ENCODE results near the gene MAST3.

Gene MAST3

GRCh38 chr19:18072335-18072734 is 25.2 kb upstream of the MAST3 start:
- Histone ChIP-seq H3K4me3 (ENCODE audit: low read depth, low read length) (no peak overlapping the region), H3K4me1 (ENCODE audit: control insufficient read depth, insufficient read depth, low read length) (no peaks in the 10 kb centered on the region), H3K27ac (ENCODE audit: extremely low read depth, low read depth, low read length) (no peak overlapping the region), H3K9me3 (ENCODE audit: control insufficient read depth, insufficient read depth, low read depth, low read length) (no peaks in the 10 kb centered on the region), H3K36me3 (ENCODE audit: control insufficient read depth in 2 of 2, insufficient read depth in 1 of 2, low read length in 2 of 2) (no peaks in the 10 kb centered on the region)
- ChIA-PET POLR2A (no interaction called here), CTCF (interaction anchor here (1.1 to 3.6 kb wide), 2 partner anchors 14 to 17 kb away, joined by 5 to 14 read pairs; no protein-coding TSS in a partner anchor)
- no peak for TF ChIP-seq ZNF398 (tag by site-specific recombination; IDR thresholded peaks at IDR 0.05)
- no peak for TF ChIP-seq ZNF624 (tag by site-specific recombination; IDR thresholded peaks at IDR 0.05)
- no peak for TF ChIP-seq ZNF610 (tag by site-specific recombination; IDR thresholded peaks at IDR 0.05; ENCODE audit: borderline replicate concordance)
- no peak for TF ChIP-seq ZNF354C (tag by site-specific recombination; IDR thresholded peaks at IDR 0.05; ENCODE audit: borderline replicate concordance, low read depth)
- no peak for TF ChIP-seq KLF9 (tag by site-specific recombination; IDR thresholded peaks at IDR 0.05; ENCODE audit: low read depth)
- TF ChIP-seq ZNF501 (tag by site-specific recombination; IDR thresholded peaks at IDR 0.05): no peak
- no peak for TF ChIP-seq ZNF843 (tag by site-specific recombination; IDR thresholded peaks at IDR 0.05)
- no peak for TF ChIP-seq ZNF404 (tag by site-specific recombination; IDR thresholded peaks at IDR 0.05)
- no peak for TF ChIP-seq ZXDB (tag by site-specific recombination; IDR thresholded peaks at IDR 0.05)
- no peak for TF ChIP-seq ZNF221 (tag by site-specific recombination; IDR thresholded peaks at IDR 0.05; ENCODE audit: borderline replicate concordance)
- no peak for TF ChIP-seq ZBTB7A (tag by site-specific recombination; IDR thresholded peaks at IDR 0.05; ENCODE audit: low read depth)
- no peak for TF ChIP-seq SCRT1 (tag by site-specific recombination; IDR thresholded peaks at IDR 0.05; ENCODE audit: borderline replicate concordance)
- TF ChIP-seq ZSCAN16 (tag by site-specific recombination; IDR thresholded peaks at IDR 0.05): no peak
- no peak for TF ChIP-seq KLF7 (tag by site-specific recombination; IDR thresholded peaks at IDR 0.05; ENCODE audit: borderline replicate concordance)
- TF ChIP-seq ZNF10 (tag by site-specific recombination; IDR thresholded peaks at IDR 0.05): no peak
- no peak for TF ChIP-seq KLF16 (tag by site-specific recombination; IDR thresholded peaks at IDR 0.05)
- TF ChIP-seq YY2 (tag by site-specific recombination; IDR thresholded peaks at IDR 0.05): no peak
- TF ChIP-seq ZNF362 (tag by site-specific recombination; IDR thresholded peaks at IDR 0.05): no peak

GRCh38 chr19:18073197-18073596 is 24.4 kb upstream of the MAST3 start:
- TF ChIP-seq TRIM28 (IDR thresholded peaks at IDR 0.05; ENCODE audit: borderline replicate concordance, low read length) (no peak), ZSCAN18 (tag by site-specific recombination; IDR thresholded peaks at IDR 0.05) (no peak), ZNF16 (tag by site-specific recombination; IDR thresholded peaks at IDR 0.05; ENCODE audit: low read depth) (peak; percentile 81), ZNF416 (tag by site-specific recombination; IDR thresholded peaks at IDR 0.05) (no peak), ZNF501 (tag by site-specific recombination; IDR thresholded peaks at IDR 0.05) (no peak), SCRT2 (tag by site-specific recombination; IDR thresholded peaks at IDR 0.05) (no peak), ZNF645 (tag by site-specific recombination; IDR thresholded peaks at IDR 0.05) (no peak), ZNF514 (tag by site-specific recombination; IDR thresholded peaks at IDR 0.05) (no peak), REPIN1 (tag by site-specific recombination; IDR thresholded peaks at IDR 0.05; ENCODE audit: low read depth) (no peak)
- ChIA-PET POLR2A (no interaction called here), CTCF (interaction anchor here (3.6 kb wide), 1 partner anchor 15 kb away, joined by 14 read pairs; no protein-coding TSS in a partner anchor)
- no peak overlapping the region for H3K4me3 ChIP-seq (ENCODE audit: low read depth, low read length)
- H3K4me1 ChIP-seq (ENCODE audit: control insufficient read depth, insufficient read depth, low read length): no peaks in the 10 kb centered on the region
- no peaks in the 10 kb centered on the region for H3K36me3 ChIP-seq (ENCODE audit: control insufficient read depth in 2 of 2, insufficient read depth in 1 of 2, low read length in 2 of 2)
- H3K27ac ChIP-seq (ENCODE audit: extremely low read depth, low read depth, low read length): no peak overlapping the region
- no peaks in the 10 kb centered on the region for H3K9me3 ChIP-seq (ENCODE audit: control insufficient read depth, insufficient read depth, low read depth, low read length)

Data from HEK293 (cell line).